ENCODE data around the gene LTV1. TPM values are rescaled to one million over a fixed set of nuclear protein-coding genes. Genes with fewer than 3 reads are reported as not detected.
"Not testable (repeated sequence)": the region's sequence is repeated elsewhere in the genome, so short reads cannot be mapped to it uniquely, and the experiment has no call there.

LTV1 gene
- total RNA-seq, 1 donor from 2014 or later, result 17.0 TPM

DNA sequence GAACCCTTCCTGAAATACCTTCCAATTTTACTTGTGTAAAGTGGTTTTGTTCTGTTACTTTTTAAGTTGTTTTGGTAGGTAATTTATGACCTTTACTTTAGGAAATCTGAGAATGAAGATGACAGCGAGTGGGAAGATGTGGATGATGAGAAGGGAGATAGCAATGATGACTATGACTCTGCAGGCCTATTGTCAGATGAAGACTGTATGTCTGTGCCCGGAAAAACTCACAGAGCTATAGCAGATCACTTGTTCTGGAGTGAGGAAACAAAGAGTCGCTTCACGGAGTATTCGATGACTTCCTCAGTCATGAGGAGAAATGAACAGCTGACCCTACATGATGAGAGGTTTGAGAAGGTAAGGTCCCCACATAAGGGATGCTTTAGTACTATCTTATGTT, 14.5 kb downstream of the LTV1 start:
- DNase-seq, result no peak
- H3K27me3 Mint-ChIP-seq (ENCODE audit: unreplicated experiment), result no peaks in the 10 kb centered on the region
- H3K9me3 Mint-ChIP-seq (ENCODE audit: unreplicated experiment), result no peaks in the 10 kb centered on the region
- H3K27ac Mint-ChIP-seq (ENCODE audit: unreplicated experiment), result no peak overlapping the region
- no peak overlapping the region for H3K4me3 Mint-ChIP-seq (ENCODE audit: unreplicated experiment)
- no peaks in the 10 kb centered on the region for H3K4me1 Mint-ChIP-seq (ENCODE audit: low read depth, unreplicated experiment)
- no peak for TF ChIP-seq CTCF (IDR thresholded peaks at IDR 0.05; ENCODE audit: partially characterized antibody, unreplicated experiment)
- peaks cover 27% of the 10 kb centered on the region for H3K36me3 Mint-ChIP-seq (ENCODE audit: unreplicated experiment)

DNA sequence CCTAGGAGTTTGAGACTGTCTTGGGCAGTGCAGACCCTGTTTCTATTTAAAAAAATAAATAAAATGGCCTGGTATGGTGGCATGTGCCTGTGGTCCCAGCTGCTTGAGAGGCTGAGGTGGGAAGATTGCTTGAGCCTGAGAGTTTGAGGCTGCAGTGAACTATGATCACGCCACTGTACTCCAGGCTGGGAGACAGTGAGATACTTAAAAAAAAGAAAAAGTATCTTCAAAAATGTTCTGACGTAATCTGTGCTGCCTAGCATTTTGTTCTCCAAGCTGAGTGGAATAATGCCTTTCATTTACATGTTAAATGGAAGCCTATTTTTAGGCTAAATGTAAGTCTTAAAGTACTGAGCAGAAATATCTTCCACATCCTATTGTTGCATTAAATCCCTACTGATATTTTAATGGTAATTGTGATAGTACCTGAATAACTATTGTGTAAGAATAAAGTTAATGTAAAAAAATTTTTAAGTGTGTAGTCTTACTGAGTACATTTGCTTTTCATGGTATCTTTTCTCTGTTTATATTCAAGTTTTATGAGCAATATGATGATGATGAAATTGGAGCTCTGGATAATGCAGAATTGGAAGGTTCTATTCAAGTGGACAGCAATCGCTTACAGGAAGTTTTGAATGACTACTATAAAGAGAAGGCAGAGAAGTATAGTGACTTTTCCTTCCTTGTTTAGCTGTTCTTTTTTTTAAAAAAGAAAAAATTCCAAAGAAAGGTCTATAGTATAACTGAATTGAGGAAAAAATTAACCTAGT, 16.9 kb downstream of the LTV1 start:
- peaks cover 9% of the 10 kb centered on the region for H3K36me3 Mint-ChIP-seq (ENCODE audit: unreplicated experiment)
- H3K27ac Mint-ChIP-seq (ENCODE audit: unreplicated experiment), result no peak overlapping the region

DNA sequence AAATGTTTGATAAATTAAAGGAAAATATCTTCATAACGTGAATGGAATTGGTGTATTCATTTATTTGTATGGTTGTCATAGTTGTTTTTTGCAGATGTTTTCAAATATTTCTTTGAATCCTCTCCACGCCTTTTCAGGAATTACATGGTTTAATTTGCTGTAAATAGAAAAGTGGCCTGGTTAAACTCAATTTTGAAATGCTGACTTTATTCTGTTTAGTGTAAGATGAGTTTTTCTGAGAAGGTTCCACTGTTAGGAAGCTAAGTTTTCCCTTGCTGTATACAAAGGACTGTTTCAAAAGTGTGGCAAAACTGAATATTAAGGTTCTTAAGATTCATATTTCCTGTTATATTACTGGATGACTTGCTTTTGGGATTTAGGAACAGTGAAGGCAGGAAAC, 20.6 kb downstream of the LTV1 start:
- Mint-ChIP-seq H3K4me1 (ENCODE audit: low read depth, unreplicated experiment) (no peaks in the 10 kb centered on the region), H3K27me3 (ENCODE audit: unreplicated experiment) (no peaks in the 10 kb centered on the region), H3K4me3 (ENCODE audit: unreplicated experiment) (no peak overlapping the region), H3K9me3 (ENCODE audit: unreplicated experiment) (no peaks in the 10 kb centered on the region), H3K27ac (ENCODE audit: unreplicated experiment) (no peak overlapping the region), H3K36me3 (ENCODE audit: unreplicated experiment) (peaks cover 15% of the 10 kb centered on the region)
- no peak for DNase-seq
- TF ChIP-seq CTCF (IDR thresholded peaks at IDR 0.05; ENCODE audit: partially characterized antibody, unreplicated experiment), result no peak

More for the DNA sequence above, 16.9 kb downstream of the LTV1 start:
- no peaks in the 10 kb centered on the region for H3K4me1 Mint-ChIP-seq (ENCODE audit: low read depth, unreplicated experiment)
- H3K4me3 Mint-ChIP-seq (ENCODE audit: unreplicated experiment), result no peak overlapping the region
- DNase-seq, result no peak
- no peak for TF ChIP-seq CTCF (IDR thresholded peaks at IDR 0.05; ENCODE audit: partially characterized antibody, unreplicated experiment)
- H3K9me3 Mint-ChIP-seq (ENCODE audit: unreplicated experiment), result no peaks in the 10 kb centered on the region
- no peaks in the 10 kb centered on the region for H3K27me3 Mint-ChIP-seq (ENCODE audit: unreplicated experiment)

DNA sequence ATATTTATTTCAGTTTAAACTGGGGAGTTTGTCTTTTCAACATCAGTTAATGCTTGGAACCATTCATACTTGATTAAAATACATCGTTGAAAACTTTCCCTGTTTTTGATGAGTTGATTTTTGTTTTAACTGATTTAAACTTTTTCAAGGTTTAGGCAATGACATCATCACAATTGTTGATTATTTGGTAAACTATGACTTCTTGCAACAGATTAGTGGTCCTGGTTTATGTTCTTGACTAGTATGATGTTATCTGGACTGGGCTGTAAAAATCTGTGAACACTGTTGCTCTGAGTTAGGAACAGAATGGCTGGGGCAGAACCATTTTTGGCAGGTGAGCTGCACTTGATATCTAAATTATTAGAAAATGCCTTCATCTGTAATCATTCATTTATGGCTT, 21.1 kb downstream of the LTV1 start, which contains the start of gene ZC2HC1B:
TSS of gene ZC2HC1B (plus strand) at position 241 of the 400 bp plus-strand sequence. CDS start at position 307, 66 bp downstream.
- Mint-ChIP-seq H3K4me3 (ENCODE audit: unreplicated experiment) (no peak within 1 kb of the TSS), H3K27ac (ENCODE audit: unreplicated experiment) (no peak within 1 kb of the TSS), H3K4me1 (ENCODE audit: low read depth, unreplicated experiment) (no peaks in the 10 kb centered on the region), H3K9me3 (ENCODE audit: unreplicated experiment) (no peaks in the 10 kb centered on the region), H3K36me3 (ENCODE audit: unreplicated experiment) (peaks cover 15% of the 10 kb centered on the region), H3K27me3 (ENCODE audit: unreplicated experiment) (no peaks in the 10 kb centered on the region)
- no peak for DNase-seq
- no peak for TF ChIP-seq CTCF (IDR thresholded peaks at IDR 0.05; ENCODE audit: partially characterized antibody, unreplicated experiment)

DNA sequence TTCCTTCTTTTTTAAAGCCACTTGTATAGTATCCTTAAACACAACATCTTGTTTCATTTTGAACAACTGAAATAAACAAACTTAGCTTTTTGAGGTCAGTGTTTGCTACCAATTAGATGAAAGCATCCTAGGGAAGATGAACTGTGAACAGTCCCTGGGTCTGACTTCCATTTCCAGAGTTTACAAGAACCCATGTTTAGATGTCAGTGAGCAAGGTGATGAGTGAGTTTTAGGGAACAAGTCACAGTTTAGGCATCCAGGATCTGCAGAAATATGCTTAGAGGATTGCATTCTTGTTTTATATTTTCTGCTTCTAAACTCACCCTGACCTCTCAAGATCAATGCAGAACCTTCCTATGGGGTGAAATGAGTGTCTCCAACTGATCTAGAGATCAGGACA, 24.1 kb downstream of the LTV1 start:
- no peaks in the 10 kb centered on the region for H3K4me1 Mint-ChIP-seq (ENCODE audit: low read depth, unreplicated experiment)
- H3K4me3 Mint-ChIP-seq (ENCODE audit: unreplicated experiment), result no peak overlapping the region
- no peak for DNase-seq
- peaks cover 3% of the 10 kb centered on the region for H3K9me3 Mint-ChIP-seq (ENCODE audit: unreplicated experiment)
- peaks cover 15% of the 10 kb centered on the region for H3K36me3 Mint-ChIP-seq (ENCODE audit: unreplicated experiment)
- H3K27me3 Mint-ChIP-seq (ENCODE audit: unreplicated experiment), result no peaks in the 10 kb centered on the region
- TF ChIP-seq CTCF (IDR thresholded peaks at IDR 0.05; ENCODE audit: partially characterized antibody, unreplicated experiment), result no peak
- H3K27ac Mint-ChIP-seq (ENCODE audit: unreplicated experiment), result no peak overlapping the region

DNA sequence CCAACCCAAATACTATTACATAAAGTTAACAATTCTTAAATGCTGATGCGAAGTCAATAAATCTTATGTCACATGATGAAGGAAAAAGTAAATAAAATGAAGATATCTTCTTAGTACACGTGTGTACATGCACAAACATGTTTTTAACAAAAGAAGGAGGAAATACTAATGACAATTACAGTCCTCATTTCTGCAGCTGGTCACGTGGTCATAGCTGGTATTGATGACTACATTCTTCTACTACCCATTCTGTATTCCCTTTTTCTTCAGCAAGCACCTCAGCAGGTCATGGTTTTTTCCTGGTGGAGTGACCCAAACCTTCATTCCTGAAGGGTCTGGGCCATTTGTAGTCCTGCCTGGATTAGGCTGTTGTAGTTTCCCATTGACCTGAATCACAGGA, 25.7 kb downstream of the LTV1 start:
- peaks cover 15% of the 10 kb centered on the region for H3K36me3 Mint-ChIP-seq (ENCODE audit: unreplicated experiment)
- not testable (repeated sequence) for DNase-seq; H3K27ac Mint-ChIP-seq (ENCODE audit: unreplicated experiment); H3K4me3 Mint-ChIP-seq (ENCODE audit: unreplicated experiment); H3K9me3 Mint-ChIP-seq (ENCODE audit: unreplicated experiment); H3K27me3 Mint-ChIP-seq (ENCODE audit: unreplicated experiment); H3K4me1 Mint-ChIP-seq (ENCODE audit: low read depth, unreplicated experiment)

DNA sequence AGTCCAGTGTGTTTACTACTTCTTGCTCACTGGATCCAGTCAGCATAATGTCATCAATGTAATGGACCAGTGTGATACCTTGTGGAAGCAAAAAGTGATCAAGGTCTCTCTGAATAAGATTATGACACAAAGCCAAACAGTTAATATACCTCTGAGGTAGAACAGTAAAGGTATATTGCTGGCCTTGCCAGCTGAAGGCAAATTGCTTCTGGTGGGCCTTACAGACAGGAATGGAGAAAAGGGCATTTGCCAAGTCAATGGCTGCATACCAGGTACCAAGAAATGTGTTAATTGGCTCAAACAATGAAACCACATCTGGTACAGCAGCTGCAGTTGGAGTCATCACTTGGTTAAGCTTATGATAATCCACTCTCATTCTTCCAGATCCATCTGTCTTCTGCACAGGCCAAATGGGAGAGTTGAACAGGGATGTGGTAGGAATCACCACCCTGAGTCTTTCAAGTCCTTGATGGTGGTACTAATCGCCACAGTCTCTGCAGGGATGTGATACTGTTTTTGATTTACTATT, 28.1 kb downstream of the LTV1 start:
- not testable (repeated sequence) for H3K4me3 Mint-ChIP-seq (ENCODE audit: unreplicated experiment); H3K27ac Mint-ChIP-seq (ENCODE audit: unreplicated experiment); H3K27me3 Mint-ChIP-seq (ENCODE audit: unreplicated experiment); H3K9me3 Mint-ChIP-seq (ENCODE audit: unreplicated experiment); DNase-seq; H3K4me1 Mint-ChIP-seq (ENCODE audit: low read depth, unreplicated experiment)
- peaks cover 15% of the 10 kb centered on the region for H3K36me3 Mint-ChIP-seq (ENCODE audit: unreplicated experiment)
